ENCODE results near the gene DPEP3.

DNA sequence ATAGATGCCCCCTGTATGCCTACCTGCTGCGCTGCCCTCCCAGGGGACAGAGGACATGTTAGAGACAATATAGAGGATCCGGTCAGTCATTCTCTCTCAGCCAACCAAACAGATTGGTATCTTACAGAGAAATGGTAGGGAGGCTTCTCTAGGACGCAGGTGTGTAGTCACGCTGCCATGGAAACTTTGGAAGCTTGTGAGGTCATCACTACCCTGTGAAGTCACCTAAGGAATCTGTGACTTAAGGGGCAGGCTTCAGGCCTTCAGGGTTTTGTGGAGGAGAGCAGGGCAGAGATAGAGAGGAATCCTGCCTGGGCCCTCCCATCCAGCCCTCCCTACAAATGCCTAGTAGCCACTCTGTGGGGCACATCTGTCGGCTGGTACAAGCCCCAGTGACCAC is 35.4 kb upstream of the DPEP3 start, which contains the start of gene DPEP2NB:
- TF ChIP-seq CTCF (IDR thresholded peaks at IDR 0.05) (no peak), POLR2A (IDR thresholded peaks at IDR 0.05) (no peak)
